ENCODE data around the gene LBP.
"Not testable (repeated sequence)": the region's sequence is repeated elsewhere in the genome, so short reads cannot be mapped to it uniquely, and the experiment has no call there.

LBP gene

DNA sequence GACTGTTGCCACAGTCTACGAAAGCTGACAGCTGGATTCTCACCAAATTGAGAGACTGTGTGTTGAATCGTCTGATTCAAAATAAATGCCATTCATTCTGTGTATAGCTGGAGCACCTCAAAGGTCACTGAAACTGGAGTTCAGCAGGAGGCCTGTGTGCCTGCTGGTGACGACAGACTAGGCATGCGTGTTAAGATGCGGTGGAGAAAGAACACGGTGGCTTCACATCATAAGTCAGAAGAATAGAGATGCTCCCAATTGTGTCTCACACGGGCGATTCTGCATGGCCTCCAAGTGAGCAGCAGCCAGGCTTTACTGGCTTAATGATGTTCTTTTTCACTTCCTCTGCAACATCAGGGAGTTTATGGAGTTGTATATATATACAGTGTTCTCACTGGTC, 56.5 kb downstream of the LBP start:
- DNase-seq, result no peak

DNA sequence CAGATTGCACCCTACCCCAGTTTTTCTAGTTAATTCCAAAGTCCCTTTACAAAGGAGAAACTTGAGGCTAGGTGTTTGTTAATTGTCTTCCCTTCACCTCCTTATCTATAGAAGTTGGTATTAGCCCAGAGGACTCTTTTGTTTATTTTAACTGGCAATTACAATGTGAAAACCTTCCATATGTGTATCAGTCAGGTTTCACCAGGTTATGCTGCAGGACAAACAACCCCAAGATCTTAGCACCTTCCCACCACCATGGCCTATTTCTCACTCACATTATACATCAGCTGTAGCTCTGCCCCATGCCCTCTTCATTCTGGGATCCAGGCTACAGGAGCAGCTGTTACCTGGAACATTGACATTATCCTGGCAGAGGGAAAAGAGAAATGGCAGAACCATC, 57.7 kb downstream of the LBP start:
- no peak for DNase-seq

DNA sequence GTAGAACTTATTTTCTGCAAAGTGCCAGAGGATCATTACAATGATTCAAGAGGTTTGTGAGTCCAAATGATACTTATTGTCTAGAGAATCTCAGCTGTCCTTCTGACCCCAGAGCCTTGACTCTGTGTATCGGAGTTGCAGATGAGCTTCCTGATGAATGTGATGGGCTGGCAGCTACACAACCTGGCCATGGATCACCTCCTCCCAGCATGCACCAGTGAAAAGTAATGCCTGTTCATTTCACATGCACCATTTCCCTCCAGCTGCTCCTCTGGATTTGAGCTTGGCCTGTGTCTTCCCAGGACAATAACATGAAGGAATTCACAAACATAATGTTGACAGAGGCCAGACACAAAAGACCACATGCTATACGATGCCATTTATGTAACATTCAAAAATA, 58.9 kb downstream of the LBP start:
- no peak for DNase-seq

DNA sequence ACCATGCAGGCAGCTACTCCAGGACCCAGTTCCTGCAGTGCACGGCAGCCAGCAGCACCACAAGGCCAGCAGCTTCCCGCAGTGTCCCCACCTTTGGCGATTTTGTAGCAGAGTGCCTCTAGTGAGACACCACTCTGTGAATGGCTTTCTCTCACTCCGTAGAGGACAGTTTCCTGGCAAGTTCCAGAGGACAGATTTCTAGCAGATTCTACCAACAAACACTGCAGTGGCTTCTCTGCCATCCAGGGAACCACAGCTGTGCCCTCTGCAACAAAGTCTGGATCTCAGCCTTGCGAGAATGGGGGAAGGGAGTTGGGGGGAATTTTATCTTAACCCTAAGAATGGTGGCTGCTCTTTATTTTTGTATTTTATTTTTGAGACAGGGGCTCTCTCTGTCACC, 60.2 kb downstream of the LBP start:
- no peak for DNase-seq

DNA sequence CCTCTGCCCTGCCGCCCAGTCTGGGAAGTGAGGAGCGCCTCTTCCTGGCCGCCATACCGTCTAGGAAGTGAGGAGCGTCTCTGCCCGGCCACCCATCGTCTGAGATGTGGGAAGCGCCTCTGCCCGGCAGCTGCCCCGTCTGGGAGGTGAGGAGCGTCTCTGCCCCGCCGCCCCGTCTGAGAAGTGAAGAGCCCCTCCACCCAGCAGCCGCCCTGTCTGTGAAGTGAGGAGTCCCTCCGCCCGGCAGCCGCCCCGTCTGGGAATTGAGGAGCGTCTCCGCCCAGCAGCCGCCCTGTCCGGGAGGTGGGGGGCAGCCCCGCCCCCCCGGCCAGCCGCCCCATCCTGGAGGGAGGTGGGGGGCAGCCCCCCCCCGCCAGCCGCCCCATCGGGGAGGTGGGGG, 61.0 kb downstream of the LBP start:
- no peak for DNase-seq

DNA sequence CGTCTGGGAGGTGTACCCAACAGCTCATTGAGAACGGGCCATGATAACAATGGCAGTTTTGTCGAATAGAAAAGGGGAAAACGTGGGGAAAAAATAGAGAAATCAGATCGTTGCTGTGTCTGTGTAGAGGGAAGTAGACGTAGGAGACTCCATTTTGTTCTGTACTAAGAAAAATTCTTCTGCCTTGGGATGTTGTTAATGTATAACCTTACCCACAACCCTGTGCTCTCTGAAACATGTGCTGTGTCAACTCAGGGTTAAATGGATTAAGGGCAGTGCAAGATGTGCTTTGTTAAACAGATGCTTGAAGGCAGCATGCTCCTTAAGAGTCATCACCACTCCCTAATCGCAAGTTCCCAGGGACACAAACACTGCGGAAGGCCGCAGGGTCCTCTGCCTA, 61.5 kb downstream of the LBP start:
- not testable (repeated sequence) for DNase-seq

DNA sequence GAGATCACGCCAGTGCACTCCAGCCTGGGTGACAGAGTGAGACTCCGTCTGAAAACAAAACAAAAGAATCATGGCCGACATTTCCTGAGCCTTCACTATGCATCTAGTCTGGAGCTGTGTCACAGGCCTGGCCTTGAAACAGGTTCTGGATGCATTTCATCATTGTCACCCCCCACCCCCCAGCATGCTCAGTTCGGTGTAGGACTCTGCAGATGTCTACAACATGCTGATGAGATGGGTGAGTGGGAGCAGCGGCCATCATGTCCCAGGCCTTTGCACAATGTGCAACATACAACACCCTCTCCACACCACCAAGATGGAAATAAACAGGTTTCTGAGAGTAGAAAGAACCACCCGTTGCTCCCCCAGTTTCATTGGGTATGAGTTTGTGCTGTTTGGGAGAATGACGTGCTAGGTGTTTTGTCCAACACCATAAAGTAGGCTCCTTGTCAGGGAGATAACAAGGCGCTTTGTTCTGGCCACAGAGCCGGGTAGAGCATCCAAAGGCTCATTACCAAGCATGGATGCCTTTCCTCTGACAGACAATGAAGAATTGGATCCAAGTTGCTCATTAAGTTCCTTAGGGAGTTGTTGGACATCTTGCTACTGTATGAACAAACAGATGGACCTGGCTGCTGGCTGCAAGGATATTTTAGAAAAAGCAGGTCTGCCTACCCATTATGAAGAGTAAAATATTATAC, 66.7 kb downstream of the LBP start:
- peak; percentile 17 for DNase-seq

DNA sequence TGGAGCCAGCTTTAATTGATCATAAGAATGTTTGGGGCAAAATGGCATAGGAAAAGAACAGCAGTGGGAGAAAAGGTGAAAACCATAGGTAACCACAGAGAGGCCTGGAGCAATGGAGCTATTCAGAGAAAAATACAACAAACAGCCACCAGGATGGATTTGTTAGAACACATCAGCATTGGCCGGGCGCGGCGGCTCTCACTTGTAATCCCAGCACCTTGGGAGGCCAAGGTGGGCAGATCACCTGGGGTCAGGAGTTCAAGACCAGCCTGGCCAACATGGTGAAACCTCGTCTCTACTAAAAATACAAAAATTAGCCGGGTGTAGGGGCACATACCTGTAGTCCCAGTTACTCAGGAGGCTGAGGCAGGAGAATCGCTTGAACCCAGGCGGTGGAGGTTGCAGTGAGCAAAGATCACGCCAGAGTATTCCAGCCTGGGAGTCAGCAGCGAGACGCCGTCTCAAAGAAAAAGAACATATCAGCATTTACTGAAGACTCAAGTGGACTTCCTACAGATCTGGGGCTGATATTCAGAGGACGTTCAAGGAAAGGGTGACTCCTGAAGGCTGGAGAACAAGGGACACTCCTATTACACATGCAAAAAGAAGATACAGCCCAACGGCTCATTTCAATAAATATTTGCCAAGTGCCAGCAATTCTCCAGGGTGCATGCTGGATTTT, 68.6 kb downstream of the LBP start:
- peak; percentile 46 for DNase-seq

DNA sequence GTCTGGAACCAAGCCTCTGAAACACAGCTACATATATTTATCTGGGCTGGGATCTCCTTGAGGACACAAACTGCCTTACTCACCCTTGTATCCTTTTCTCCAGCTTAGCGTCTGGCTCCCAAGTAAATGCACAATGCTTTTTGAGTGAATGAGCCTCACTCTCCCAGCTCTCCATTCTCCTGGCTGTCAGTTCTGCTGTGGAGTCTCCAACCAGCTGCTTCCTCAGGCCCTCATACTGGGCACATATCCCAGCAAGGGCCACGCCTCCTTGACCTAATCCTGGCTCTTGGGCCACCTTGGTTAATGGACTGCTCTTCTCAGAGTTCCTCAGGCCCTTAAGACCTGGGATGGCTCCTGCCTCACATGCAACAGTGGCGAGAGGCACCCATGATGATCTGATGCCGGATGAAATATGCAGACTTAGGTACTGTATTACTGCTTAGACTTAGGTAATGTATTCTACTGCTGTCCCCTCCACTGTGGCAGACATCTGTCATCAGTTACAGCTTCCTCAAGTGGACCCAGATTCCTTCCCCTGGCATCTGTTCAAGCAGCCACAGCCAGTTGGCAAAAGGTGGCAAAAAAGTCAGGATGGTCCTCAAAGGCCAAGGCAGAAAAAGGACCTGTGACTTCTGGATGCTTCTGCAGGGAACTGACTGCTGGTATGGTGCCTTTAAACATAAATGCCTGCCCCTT, 72.4 kb downstream of the LBP start:
- peak; percentile 58 for DNase-seq

DNA sequence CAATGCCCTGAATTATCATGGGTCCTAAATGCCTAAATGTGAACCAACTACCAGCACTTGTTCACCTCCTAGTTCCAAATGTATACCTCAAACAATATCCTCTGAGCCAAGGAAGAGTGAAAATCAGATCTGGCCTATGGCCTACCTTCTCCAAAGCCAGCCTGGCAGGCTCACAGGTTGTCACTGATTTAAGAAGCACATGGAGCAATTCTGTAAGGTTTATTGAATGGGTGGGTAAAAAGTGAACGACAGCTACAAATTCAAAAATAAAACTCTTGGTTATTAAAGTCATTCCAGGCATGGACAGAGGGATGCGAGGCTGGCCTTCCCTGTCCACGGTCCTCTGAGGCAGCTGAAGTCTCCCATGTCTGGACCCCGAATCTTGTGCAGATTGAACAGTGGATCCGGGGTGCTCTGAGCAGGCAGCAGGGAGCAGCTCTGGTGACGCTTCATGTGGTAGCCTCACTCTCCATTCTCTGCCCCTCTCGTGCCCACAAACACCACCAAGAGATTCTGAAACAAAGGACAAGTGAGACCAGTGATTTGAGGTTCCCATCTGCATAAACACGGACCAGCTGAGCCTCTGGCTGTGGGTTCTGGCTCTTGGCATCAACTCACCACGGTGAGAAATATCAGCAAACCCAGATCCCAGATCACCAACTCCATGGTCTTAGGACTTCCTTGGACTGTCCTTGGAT, 74.3 kb downstream of the LBP start:
- peak; percentile 45 for DNase-seq

DNA sequence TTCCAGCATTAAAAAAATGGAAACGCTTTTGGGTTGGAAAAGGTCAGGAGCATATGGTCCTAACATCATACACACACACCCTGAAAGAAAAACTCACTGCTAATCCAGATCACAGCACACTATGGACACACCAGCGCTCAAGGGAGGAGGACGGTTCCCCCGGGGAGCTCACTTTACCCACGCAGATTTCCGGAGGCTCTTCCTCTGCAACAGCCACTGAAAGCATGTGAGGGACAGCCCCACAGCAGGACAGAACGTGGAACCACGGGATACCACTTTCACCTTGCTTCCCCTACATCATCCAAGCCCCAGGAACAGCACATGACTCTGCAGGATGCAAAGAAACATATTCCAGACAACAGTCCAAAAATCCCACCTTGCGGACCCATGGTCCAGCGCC, 75.6 kb downstream of the LBP start:
- DNase-seq, result no peak

DNA sequence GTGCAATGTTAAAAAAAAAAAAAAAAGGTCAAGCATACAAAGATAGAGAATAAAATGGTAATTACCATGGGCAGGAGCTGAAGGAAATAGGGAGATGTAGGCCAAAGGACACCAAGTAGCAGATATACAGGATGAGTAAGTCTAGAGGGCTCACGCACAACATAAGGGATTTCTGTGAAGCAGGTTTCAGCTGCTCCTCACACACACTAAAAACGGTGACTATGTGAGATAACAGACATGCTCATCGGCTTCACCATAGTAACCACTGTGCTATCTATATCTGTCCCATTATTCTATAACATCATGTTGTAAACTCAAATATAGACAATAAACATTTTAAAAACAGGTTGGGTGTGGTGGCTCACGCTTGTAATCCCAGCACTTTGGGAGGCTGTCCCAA, 77.3 kb downstream of the LBP start:
- no peak for DNase-seq

DNA sequence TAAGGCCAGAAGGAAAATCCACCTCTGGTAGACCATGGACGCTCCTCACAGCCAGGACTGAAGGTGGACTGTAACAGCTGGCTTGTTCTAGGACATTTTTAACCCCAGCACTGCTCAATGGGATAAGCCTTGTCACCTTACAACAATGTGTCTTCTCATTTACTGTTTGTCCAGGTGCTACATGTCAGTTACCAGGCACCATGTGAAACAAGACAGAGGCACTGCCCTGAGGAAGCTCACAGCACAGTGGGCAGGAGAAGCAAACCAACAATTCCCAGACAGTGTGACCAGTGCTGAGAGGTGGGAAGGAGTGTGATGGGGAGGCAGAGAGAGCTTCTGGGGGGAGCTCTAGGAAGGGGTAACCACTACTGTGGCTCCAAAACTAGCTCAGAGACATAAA, 78.1 kb downstream of the LBP start:
- DNase-seq, result no peak

DNA sequence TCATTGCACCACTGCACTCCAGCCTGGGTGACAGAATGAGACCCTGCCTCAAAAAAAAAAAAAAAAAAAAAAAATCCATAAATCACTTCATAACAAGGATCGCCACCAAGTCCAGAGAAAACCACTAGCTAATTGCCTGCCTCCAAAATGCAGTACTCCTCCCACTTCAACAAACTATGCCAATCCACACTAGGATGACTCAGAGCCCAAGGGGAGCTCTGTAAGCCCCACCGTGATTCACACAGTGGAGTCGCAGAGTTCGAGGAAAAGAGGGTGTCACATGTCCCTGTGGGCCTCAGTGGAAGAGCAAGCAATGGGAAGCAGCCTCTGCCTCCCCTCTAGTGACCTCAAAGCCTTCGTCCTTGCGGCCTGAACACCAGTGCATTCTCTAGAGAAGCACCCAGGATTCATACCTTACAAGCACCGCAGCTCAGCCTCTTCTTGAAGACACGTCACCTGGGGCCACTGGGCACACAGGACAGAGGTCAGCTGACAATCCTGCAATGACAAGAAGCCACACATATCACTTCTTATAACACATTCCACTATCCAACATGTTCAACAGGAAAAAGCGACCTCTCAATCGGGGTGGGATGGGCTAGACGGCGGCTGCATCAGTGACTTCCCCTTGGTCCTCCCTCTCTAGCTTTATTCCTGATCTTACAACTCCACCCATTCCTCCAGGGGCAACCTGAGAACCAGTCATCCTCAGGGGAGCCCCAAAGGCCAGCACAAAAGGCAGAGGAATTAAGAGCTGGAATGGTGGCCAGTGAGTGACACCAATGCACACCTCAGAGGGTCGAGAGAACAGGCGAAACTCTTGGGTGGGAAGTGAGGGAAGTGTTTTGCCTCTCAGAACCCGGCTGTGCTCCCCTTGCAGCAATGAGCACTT, 80.0 kb downstream of the LBP start:
- DNase-seq, result no peak
